T-helper 1 cell (primary cell): ENCODE results near the gene MGARP.
"Not testable (repeated sequence)": the region's sequence is repeated elsewhere in the genome, so short reads cannot be mapped to it uniquely, and the experiment has no call there.

Experiments
- DNase-seq, 5 donors: peaks; one replicate each; pipeline ENCODE4 v3.0.0-alpha.2; 2012 to 2020
- total RNA-seq, 4 donors: gene quantifications; one replicate each; lab custom pipeline; 2026; lab: John Stamatoyannopoulos, UW

The MGARP gene
- 0 to 0.12 (median 0.04) reads per million in 4 donors for total RNA-seq

- peak in 1 of 5 donors; percentile 6 for DNase-seq
Observed at GRCh38 chr4:139279760-139280620, at the start of gene MGARP. TSS of gene MGARP (minus strand) at chr4:139280225. CDS start at chr4:139280158, 67 bp downstream.

- DNase-seq: no peak
Observed at GRCh38 chr4:139329665-139330200, 49.7 kb upstream of the MGARP start.

- no peak for DNase-seq
Observed at GRCh38 chr4:139324620-139325019, 44.6 kb upstream of the MGARP start.

- not testable (repeated sequence) for DNase-seq
Observed at GRCh38 chr4:139322541-139322940, 42.5 kb upstream of the MGARP start.

GRCh38 chr4:139322070-139322469 lies 42.0 kb upstream of the MGARP start:
- not testable (repeated sequence) for DNase-seq

GRCh38 chr4:139319571-139319970 lies 39.5 kb upstream of the MGARP start:
- no peak for DNase-seq

- no peak for DNase-seq
Observed at GRCh38 chr4:139317635-139318034, 37.6 kb upstream of the MGARP start.

- DNase-seq: no peak
Observed at GRCh38 chr4:139316733-139317132, 36.7 kb upstream of the MGARP start.

GRCh38 chr4:139315221-139315675 lies 35.2 kb upstream of the MGARP start:
- DNase-seq: peak in 1 of 5 donors; percentile 4

GRCh38 chr4:139314047-139314800 lies 34.2 kb upstream of the MGARP start:
- peak in 1 of 5 donors; percentile 24 for DNase-seq

- DNase-seq: not testable (repeated sequence)
Observed at GRCh38 chr4:139313414-139313813, 33.4 kb upstream of the MGARP start.

- DNase-seq: no peak
Observed at GRCh38 chr4:139312552-139313332, 32.7 kb upstream of the MGARP start.

GRCh38 chr4:139311909-139312308 lies 31.9 kb upstream of the MGARP start:
- no peak for DNase-seq

GRCh38 chr4:139304920-139305319 lies 24.9 kb upstream of the MGARP start:
- no peak for DNase-seq

GRCh38 chr4:139301821-139302611 lies 22.0 kb upstream of the MGARP start, which contains the start of gene NDUFC1:
TSS of gene NDUFC1 (minus strand) at chr4:139302477. CDS start at chr4:139295798, 6,679 bp downstream.
- DNase-seq: peak; percentile 48 to 69 (median 65)

GRCh38 chr4:139301113-139301820 lies 21.2 kb upstream of the MGARP start, which contains the start of gene NAA15:
TSS of gene NAA15 (plus strand) at chr4:139301505. CDS start at chr4:139301778, 273 bp downstream.
- DNase-seq: peak; percentile 97 to 99 (median 98)

- DNase-seq: peak in 1 of 5 donors; percentile 50
Observed at GRCh38 chr4:139300431-139301112, 20.5 kb upstream of the MGARP start.

- DNase-seq: no peak
Observed at GRCh38 chr4:139299536-139299935, 19.5 kb upstream of the MGARP start.

GRCh38 chr4:139297001-139297410 lies 17.0 kb upstream of the MGARP start:
- peak in 1 of 5 donors; percentile 38 for DNase-seq

GRCh38 chr4:139295942-139296299 lies 15.9 kb upstream of the MGARP start:
- no peak for DNase-seq
